SK-N-SH treated with all-trans-retinoic acid at 6 μM for 48 hours (cell line): ENCODE measurements around the gene IPO4.

ENCODE experiments used
- ISL1 ChIP-seq: fragments of 250-450 bp; sonication (Bioruptor Pico); IDR thresholded peaks from 2 replicates; pipeline ENCODE4 v2.1.2; 2022; ENCODE audit warnings: mild to moderate bottlenecking, moderate library complexity
- RARB ChIP-seq: fragments of 250-450 bp; sonication (Bioruptor Pico); IDR thresholded peaks from 2 replicates; pipeline ENCODE4 v1.8.0; 2021; ENCODE audit warnings: mild to moderate bottlenecking, moderate library complexity

GRCh38 chr14:24195186-24196070 is 6.8 kb upstream of the IPO4 start, which contains the start of gene TM9SF1:
- no peak for TF ChIP-seq RARB
- TF ChIP-seq ISL1 (CRISPR knock-in tag), result no peak
